ENCODE measurements around the gene FAM241A. TPM values are rescaled to one million over a fixed set of nuclear protein-coding genes. Genes with fewer than 3 reads are reported as not detected.

FAM241A gene
- total RNA-seq, 6 experiments from 2014 or later = 0.99 to 3.5 (median 2.1) TPM

DNA sequence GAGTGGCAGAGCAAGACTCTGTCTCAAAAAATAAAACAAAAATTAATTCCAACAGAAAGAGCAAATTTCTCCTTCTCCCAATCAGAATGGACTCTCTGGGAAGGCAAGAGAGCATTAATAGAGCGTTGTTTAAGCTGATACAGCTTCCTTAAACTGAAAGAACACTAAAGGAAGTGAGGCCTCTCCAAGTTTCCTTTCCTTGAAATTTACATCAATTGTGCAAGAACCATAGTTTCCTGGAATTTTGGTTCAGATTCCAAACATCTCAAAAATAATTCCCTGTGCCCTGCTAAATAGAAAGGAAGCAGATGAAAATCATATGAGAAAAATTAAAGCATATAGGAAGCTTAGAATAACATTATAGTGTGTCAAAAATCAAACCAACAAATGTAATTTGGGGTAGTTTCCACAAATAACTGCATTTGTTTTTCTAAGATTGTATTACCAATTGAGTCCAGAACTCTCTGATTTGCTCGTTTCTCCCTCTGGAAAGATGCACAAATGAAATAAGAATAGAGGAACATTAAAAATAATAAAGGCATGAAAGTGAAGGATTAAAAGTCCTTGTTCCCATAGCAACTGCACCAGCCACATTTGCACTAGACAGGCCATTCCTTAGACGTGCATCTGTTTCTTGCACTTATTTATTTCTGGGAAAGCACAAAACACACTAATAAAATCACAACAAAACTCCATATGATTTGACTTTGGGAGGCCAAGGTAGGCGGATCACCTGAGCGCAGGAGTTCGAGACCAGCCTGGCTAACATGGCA, 3.7 kb upstream of the FAM241A start:
- ATAC-seq (no peak), DNase-seq (no peak)
- intact Hi-C loops (cut with DNase I) = no loop called here
- H3K27ac ChIP-seq = peak overlapping the region; percentile 30 to 60 (median 48)
- H3K36me3 ChIP-seq = no peaks in the 10 kb centered on the region
- H3K4me3 ChIP-seq = no peak overlapping the region
- WGBS (ENCODE audit: insufficient coverage, low coverage, low lambda C conversion rate, missing lambda C conversion rate) = 60% methylated on average over 3 of the region's 6 CpGs
- no peaks in the 10 kb centered on the region for H3K27me3 ChIP-seq
- no peaks in the 10 kb centered on the region for H3K9me3 ChIP-seq
- TF ChIP-seq, protein P1, sequence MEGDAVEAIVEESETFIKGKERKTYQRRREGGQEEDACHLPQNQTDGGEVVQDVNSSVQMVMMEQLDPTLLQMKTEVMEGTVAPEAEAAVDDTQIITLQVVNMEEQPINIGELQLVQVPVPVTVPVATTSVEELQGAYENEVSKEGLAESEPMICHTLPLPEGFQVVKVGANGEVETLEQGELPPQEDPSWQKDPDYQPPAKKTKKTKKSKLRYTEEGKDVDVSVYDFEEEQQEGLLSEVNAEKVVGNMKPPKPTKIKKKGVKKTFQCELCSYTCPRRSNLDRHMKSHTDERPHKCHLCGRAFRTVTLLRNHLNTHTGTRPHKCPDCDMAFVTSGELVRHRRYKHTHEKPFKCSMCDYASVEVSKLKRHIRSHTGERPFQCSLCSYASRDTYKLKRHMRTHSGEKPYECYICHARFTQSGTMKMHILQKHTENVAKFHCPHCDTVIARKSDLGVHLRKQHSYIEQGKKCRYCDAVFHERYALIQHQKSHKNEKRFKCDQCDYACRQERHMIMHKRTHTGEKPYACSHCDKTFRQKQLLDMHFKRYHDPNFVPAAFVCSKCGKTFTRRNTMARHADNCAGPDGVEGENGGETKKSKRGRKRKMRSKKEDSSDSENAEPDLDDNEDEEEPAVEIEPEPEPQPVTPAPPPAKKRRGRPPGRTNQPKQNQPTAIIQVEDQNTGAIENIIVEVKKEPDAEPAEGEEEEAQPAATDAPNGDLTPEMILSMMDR (IDR thresholded peaks at IDR 0.05) = no peak
- TF ChIP-seq POLR2A (IDR thresholded peaks at IDR 0.05) = no peak
- peaks cover 0 to 21% (median 7%) of the 10 kb centered on the region in 4 donors for H3K4me1 ChIP-seq

DNA sequence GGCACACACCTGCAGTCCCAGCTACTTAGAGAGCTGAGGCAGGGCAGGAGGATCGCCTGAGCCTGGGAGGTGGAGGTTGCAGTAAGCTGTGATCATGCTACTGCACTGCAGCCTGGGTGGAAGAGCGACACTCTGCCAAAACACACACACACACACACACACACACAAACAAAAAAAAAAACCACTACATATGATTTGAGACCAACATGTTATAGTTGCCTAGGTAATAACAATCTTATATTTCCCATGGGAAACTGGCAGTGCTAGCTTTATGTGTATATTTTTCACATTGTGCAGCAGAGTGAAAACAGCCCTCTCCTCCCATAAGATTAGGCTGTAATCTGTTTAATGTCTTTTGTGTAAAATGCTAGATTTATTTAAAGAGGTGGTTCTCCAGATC, 3.1 kb upstream of the FAM241A start:
- Histone ChIP-seq H3K9me3 (no peaks in the 10 kb centered on the region), H3K4me1 (peaks cover 0 to 23% (median 9%) of the 10 kb centered on the region in 4 donors), H3K27ac (no peak overlapping the region), H3K27me3 (no peaks in the 10 kb centered on the region), H3K36me3 (no peaks in the 10 kb centered on the region), H3K4me3 (no peak overlapping the region)
- intact Hi-C loops (cut with DNase I) = no loop called here
- DNase-seq = no peak
- no CpG with 5 or more reads among the region's 2 CpGs for WGBS (ENCODE audit: insufficient coverage, low coverage, low lambda C conversion rate, missing lambda C conversion rate)
- TF ChIP-seq, protein P1 (IDR thresholded peaks at IDR 0.05) = no peak
- TF ChIP-seq POLR2A (IDR thresholded peaks at IDR 0.05) = no peak
- ATAC-seq = peak in 2 of 4 donors; percentile 7 to 14

DNA sequence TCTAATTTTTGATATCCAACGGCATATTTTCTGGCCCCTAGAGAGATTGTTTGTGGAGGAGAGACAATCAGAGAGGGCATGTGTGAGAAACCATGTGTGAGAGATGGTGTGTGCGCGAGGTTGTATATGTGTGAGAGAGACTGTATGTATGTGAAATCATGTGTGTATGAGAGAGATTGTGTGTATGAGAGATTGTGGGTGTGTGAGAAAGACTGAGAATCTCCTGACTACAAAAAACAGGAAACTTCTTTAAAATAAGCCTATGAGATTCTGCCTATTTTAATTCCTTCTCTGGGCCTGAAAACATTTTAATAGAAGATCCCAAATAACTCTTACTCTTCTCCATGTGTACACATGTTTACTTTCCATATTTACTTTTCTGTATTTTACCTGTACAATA, 1.5 kb upstream of the FAM241A start:
- WGBS (ENCODE audit: insufficient coverage, low coverage, low lambda C conversion rate, missing lambda C conversion rate) = 87% methylated on average over 3 of the region's 3 CpGs
- intact Hi-C loops (cut with DNase I) = no loop called here
- no peak overlapping the region for H3K4me3 ChIP-seq
- no peaks in the 10 kb centered on the region for H3K27me3 ChIP-seq
- H3K4me1 ChIP-seq = peaks cover 0 to 23% (median 9%) of the 10 kb centered on the region in 4 donors
- H3K9me3 ChIP-seq = no peaks in the 10 kb centered on the region
- ATAC-seq = no peak
- no peak for TF ChIP-seq POLR2A (IDR thresholded peaks at IDR 0.05)
- TF ChIP-seq, protein P1 (IDR thresholded peaks at IDR 0.05) = no peak
- H3K27ac ChIP-seq = no peak overlapping the region
- no peak for DNase-seq
- no peaks in the 10 kb centered on the region for H3K36me3 ChIP-seq

DNA sequence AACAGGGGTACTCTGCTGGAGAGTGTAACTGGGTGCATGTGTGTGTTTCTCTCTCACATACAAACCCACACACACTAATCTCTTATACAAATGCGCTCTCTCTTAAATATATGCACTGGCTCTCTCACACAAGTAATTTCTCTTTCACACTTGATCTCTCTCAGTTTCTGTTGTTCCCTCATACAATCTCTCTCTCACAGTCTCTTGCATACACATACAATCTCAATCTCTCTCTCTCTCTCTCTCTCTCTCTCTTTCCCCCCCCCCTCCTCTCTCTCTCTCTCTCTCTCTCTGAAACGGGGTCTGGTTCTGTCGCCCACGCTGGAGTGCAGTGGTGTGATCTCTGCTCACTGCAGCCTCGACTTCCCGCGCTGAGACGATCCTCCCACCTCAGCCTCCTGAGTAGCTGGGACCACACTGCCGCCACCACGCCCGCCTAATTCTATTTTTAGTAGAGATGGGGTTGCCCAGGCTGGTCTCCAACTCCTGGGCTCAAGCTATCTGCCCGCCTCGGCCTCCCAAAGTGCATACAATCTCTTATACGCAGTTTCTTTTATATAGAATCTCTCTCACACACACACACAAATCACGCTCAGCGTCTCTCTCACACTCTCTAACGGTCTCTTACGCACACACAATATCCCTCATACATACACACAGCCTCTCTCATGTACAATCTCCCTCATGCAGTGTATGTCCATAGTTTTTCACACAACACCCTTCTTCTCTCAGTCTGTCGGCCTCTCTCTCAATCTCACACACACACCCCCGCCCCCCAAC, 518 bp upstream of the FAM241A start:
- H3K36me3 ChIP-seq = no peaks in the 10 kb centered on the region
- peak overlapping the region in 1 of 3 donors; percentile 73 for H3K27ac ChIP-seq
- peaks cover 0 to 23% (median 9%) of the 10 kb centered on the region in 4 donors for H3K4me1 ChIP-seq
- 75% methylated on average over 19 of the region's 20 CpGs for WGBS (ENCODE audit: insufficient coverage, low coverage, low lambda C conversion rate, missing lambda C conversion rate)
- ATAC-seq = no peak
- DNase-seq = peak in 2 of 3 donors; percentile 47 to 57
- H3K9me3 ChIP-seq = no peaks in the 10 kb centered on the region
- intact Hi-C loops (cut with DNase I) = no loop called here
- TF ChIP-seq, protein P1 (IDR thresholded peaks at IDR 0.05) = no peak
- TF ChIP-seq POLR2A (IDR thresholded peaks at IDR 0.05) = no peak
- no peaks in the 10 kb centered on the region for H3K27me3 ChIP-seq
- H3K4me3 ChIP-seq = no peak overlapping the region

All from right lobe of liver (tissue), 6 donors.